ENCODE results near the gene MT1M. TPM values are rescaled to one million over a fixed set of nuclear protein-coding genes. Genes with fewer than 3 reads are reported as not detected.
"Not testable (repeated sequence)": the region's sequence is repeated elsewhere in the genome, so short reads cannot be mapped to it uniquely, and the experiment has no call there.

The MT1M gene
- total RNA-seq, 2 experiments from 2014 or later: not detected

DNA sequence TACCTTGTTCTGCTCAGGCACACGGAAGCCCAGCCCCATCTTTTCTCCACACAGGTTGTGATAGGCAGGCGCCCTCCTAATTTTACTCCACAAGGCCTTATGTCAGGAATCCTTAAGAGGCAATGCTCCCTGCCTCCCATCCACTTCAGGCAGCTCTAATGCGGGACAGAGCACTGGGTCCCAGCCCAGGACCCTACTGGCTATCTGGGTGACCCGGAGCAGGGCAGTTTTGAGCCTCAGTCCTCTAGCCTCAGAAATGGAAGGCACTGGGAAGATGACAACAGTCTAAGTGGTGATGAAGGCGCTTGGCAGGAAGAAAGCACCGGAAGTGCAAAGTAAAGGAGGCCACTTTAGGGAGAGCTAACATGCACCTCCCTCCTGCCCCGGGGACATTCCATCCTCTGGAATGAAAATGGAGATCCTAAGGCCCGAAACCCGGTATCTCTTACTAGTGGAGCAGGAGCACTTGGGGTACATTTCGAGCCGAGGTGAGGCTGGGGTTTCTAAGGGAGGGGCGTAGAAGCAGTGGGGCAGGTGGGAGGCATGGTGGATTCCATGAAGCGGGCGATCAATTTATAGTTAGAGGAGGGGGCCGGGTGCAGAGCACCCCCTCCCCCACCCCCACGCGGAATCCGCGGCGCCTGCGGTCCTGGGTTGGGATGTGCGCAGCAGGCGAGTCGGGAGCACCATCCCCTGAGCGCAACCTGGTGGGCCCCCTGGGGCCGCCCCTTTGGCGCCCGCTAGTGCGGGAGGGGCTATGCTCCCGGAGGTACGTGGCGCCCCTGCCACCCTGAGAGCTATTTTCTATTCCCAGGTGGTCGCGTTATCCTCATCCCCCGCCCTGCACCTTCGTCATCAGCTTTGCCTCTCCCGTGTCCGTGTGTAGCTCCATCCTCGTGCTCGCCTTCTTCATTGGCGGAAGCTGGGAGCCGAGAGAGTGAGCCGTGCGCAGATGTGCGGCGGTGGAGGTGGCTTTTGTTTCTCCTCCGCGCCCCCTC is 30.2 kb downstream of the MT1M start:
- intact Hi-C loops (cut with micrococcal nuclease; ENCODE audit: unreplicated experiment): no loop called here

DNA sequence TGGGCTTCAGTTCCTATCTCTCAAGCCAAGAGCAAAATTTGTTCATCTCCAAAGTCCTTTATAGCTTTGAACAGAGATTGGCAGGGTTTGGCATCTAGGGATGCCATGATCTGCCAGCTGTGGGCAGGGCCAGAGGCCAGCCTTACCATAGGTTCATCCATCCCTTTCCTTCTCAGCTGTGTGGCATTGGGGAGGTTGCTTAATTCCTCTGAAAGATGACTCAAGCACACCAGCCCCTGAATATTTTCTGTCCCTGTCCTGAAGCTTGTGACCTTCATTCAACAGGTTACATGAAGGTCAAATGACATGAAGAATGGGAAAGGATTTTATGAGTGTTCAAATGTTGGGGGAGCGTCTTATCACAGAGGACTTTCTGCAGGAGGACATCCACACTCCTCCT is 32.0 kb downstream of the MT1M start:
- TF ChIP-seq, protein P1, sequence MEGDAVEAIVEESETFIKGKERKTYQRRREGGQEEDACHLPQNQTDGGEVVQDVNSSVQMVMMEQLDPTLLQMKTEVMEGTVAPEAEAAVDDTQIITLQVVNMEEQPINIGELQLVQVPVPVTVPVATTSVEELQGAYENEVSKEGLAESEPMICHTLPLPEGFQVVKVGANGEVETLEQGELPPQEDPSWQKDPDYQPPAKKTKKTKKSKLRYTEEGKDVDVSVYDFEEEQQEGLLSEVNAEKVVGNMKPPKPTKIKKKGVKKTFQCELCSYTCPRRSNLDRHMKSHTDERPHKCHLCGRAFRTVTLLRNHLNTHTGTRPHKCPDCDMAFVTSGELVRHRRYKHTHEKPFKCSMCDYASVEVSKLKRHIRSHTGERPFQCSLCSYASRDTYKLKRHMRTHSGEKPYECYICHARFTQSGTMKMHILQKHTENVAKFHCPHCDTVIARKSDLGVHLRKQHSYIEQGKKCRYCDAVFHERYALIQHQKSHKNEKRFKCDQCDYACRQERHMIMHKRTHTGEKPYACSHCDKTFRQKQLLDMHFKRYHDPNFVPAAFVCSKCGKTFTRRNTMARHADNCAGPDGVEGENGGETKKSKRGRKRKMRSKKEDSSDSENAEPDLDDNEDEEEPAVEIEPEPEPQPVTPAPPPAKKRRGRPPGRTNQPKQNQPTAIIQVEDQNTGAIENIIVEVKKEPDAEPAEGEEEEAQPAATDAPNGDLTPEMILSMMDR (conservative IDR thresholded peaks at IDR 0.05; ENCODE audit: low read length): no peak
- TF ChIP-seq EZH2phosphoT487 (IDR thresholded peaks at IDR 0.05; ENCODE audit: borderline replicate concordance, low read depth, low read length): no peak
- POLR2A ChIA-PET: no interaction called here
- no peaks in the 10 kb centered on the region for H3K4me1 ChIP-seq (ENCODE audit: insufficient read depth, low read length, poor library complexity, severe bottlenecking)

More for the DNA sequence above, 30.2 kb downstream of the MT1M start:
- POLR2A ChIA-PET: interaction anchor here (0.7 kb wide), 1 partner anchor 171 kb away, joined by 3 read pairs; no protein-coding TSS in a partner anchor
- TF ChIP-seq, protein P1 (conservative IDR thresholded peaks at IDR 0.05; ENCODE audit: low read length): no peak
- TF ChIP-seq EZH2phosphoT487 (IDR thresholded peaks at IDR 0.05; ENCODE audit: borderline replicate concordance, low read depth, low read length): no peak
- H2AFZ ChIP-seq (ENCODE audit: low read length): no peak overlapping the region
- no peaks in the 10 kb centered on the region for H4K20me1 ChIP-seq (ENCODE audit: insufficient read depth, low read length)
- DNase-seq (ENCODE audit: low spot score): no peak
- no peaks in the 10 kb centered on the region for H3K79me2 ChIP-seq (ENCODE audit: insufficient read depth, low read depth, low read length)
- no peak overlapping the region for H3K27ac ChIP-seq (ENCODE audit: low read depth, low read length, poor library complexity, severe bottlenecking)
- H3K4me3 ChIP-seq (ENCODE audit: low read depth, low read length, poor library complexity, severe bottlenecking): no peak overlapping the region
- BruUV-seq (replicated peaks): no TSS peak
- H3K9me3 ChIP-seq (ENCODE audit: low read length): no peaks in the 10 kb centered on the region
- no peaks in the 10 kb centered on the region for H3K4me1 ChIP-seq (ENCODE audit: insufficient read depth, low read length, poor library complexity, severe bottlenecking)
- CTCF ChIA-PET (ENCODE audit: unreplicated experiment): no interaction called here
- H3K4me2 ChIP-seq (ENCODE audit: low read length): no peak overlapping the region
- no peaks in the 10 kb centered on the region for H3K36me3 ChIP-seq (ENCODE audit: insufficient read depth, low read length)
- no peaks in the 10 kb centered on the region for H3K9me2 ChIP-seq (ENCODE audit: insufficient read depth, low read length)

DNA sequence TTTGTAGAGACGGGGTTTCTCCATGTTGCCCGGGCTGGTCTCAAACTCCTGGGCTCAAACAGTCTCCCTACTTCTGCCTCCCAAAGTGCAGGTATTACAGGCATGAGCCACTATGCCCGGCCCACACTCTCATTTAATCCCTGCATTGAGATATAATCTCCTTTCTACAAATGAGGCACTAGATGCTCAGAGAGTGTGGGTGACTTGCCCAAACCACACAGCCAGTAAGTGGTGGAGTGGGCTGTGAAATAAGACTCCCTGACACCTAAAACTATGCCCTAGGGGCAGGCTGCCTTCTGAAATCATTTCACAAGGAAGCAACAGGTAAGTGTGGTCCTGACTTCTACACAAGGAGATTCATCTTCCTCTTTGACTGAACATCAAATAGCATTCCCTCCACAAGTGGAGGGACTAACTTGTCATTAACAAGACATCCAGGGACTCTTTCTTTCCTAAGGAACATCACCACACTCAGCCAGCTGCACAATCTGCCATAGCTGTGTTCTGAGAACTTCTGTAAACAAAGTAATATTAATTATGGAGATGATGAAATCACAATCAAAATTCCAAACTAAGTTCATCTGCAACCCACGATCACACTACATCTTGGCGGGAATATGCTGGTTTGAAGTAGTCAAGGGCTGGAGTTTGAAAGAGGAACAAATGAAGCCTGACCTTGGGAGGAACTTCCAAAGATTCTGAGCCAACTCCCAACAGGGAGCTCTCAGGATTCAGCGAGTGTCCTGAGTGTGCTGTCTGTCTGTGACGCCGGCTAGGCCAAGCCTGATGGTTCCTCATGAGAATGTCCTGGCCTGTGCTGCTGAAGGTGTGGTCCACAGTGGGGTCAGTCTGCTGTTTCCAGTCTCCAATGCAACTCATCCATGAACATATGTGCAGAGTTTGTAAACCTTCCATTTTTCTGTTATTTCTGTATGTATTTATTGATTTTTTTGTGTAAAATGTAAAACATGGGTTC is 33.1 kb downstream of the MT1M start:
- H3K79me2 ChIP-seq (ENCODE audit: insufficient read depth, low read depth, low read length); H3K27ac ChIP-seq (ENCODE audit: low read depth, low read length, poor library complexity, severe bottlenecking); H3K36me3 ChIP-seq (ENCODE audit: insufficient read depth, low read length); H4K20me1 ChIP-seq (ENCODE audit: insufficient read depth, low read length); POLR2A ChIA-PET; H3K9me2 ChIP-seq (ENCODE audit: insufficient read depth, low read length); intact Hi-C loops (cut with micrococcal nuclease; ENCODE audit: unreplicated experiment); H3K4me1 ChIP-seq (ENCODE audit: insufficient read depth, low read length, poor library complexity, severe bottlenecking); H3K4me2 ChIP-seq (ENCODE audit: low read length); CTCF ChIA-PET (ENCODE audit: unreplicated experiment); H2AFZ ChIP-seq (ENCODE audit: low read length); DNase-seq (ENCODE audit: low spot score); H3K9me3 ChIP-seq (ENCODE audit: low read length); H3K4me3 ChIP-seq (ENCODE audit: low read depth, low read length, poor library complexity, severe bottlenecking); BruUV-seq (replicated peaks): not testable (repeated sequence)

More for the DNA sequence above, 32.0 kb downstream of the MT1M start:
- no peaks in the 10 kb centered on the region for H3K79me2 ChIP-seq (ENCODE audit: insufficient read depth, low read depth, low read length)
- no peak overlapping the region for H2AFZ ChIP-seq (ENCODE audit: low read length)
- no peaks in the 10 kb centered on the region for H4K20me1 ChIP-seq (ENCODE audit: insufficient read depth, low read length)
- BruUV-seq (replicated peaks): no TSS peak
- no peak for DNase-seq (ENCODE audit: low spot score)
- H3K36me3 ChIP-seq (ENCODE audit: insufficient read depth, low read length): no peaks in the 10 kb centered on the region
- no peak overlapping the region for H3K4me2 ChIP-seq (ENCODE audit: low read length)
- no peak overlapping the region for H3K4me3 ChIP-seq (ENCODE audit: low read depth, low read length, poor library complexity, severe bottlenecking)
- no peak overlapping the region for H3K27ac ChIP-seq (ENCODE audit: low read depth, low read length, poor library complexity, severe bottlenecking)
- intact Hi-C loops (cut with micrococcal nuclease; ENCODE audit: unreplicated experiment): no loop called here
- CTCF ChIA-PET (ENCODE audit: unreplicated experiment): no interaction called here
- no peaks in the 10 kb centered on the region for H3K9me3 ChIP-seq (ENCODE audit: low read length)
- H3K9me2 ChIP-seq (ENCODE audit: insufficient read depth, low read length): no peaks in the 10 kb centered on the region

All from OCI-LY7 (cell line).